ENCODE data around the gene ZBTB17.

GRCh38 chr1:15958793-15959192, 17.1 kb downstream of the ZBTB17 start:
- TF ChIP-seq POLR2AphosphoS5 (IDR thresholded peaks at IDR 0.05; ENCODE audit: low read depth) (no peak), CTCF (IDR thresholded peaks at IDR 0.05; ENCODE audit: insufficient read depth, low read length) (no peak)
